Keratinocyte (primary cell): ENCODE data around the gene IRF1. TPM values are rescaled to one million over a fixed set of nuclear protein-coding genes. Genes with fewer than 3 reads are reported as not detected.

Source experiments
- DNase-seq: peaks from one replicate; pipeline ENCODE4 v3.0.0-alpha.2; 2011; ENCODE audit warnings: low read depth, missing footprints, low spot score
- FAIRE-seq: peaks from 2 replicates; lab custom pipeline; 2011; peaks lifted over from hg19 to GRCh38; lab: Jason Lieb, UNC
- H2AFZ ChIP-seq: 2 replicates; pipeline ENCODE4 v1.6.0; 2012; ENCODE audit warnings: low read length, control low read depth, inconsistent platforms; ENCODE audit not compliant: control insufficient read depth
- H3K27ac ChIP-seq: 2 replicates; pipeline ENCODE4 v1.5.1; 2011; ENCODE audit warnings: low read length; ENCODE audit not compliant: control insufficient read depth, insufficient read depth
- H3K27me3 ChIP-seq: 3 replicates; pipeline ENCODE4 v1.6.0; 2011; ENCODE audit warnings: low read length; ENCODE audit not compliant: control insufficient read depth, insufficient read depth; ENCODE audit errors: extremely low read depth
- H3K36me3 ChIP-seq, 2 experiments: 2 replicates in 1 of 2; 3 replicates in 1 of 2; pipeline ENCODE4 v1.5.1; 2011; ENCODE audit warnings: low read length in 2 of 2, mild to moderate bottlenecking in 1 of 2; ENCODE audit not compliant: control insufficient read depth in 2 of 2, insufficient read depth in 2 of 2; ENCODE audit errors: extremely low read depth in 1 of 2
- H3K4me1 ChIP-seq: 3 replicates; pipeline ENCODE4 v1.5.1; 2011; ENCODE audit warnings: low read length; ENCODE audit not compliant: control insufficient read depth, insufficient read depth; ENCODE audit errors: extremely low read depth
- H3K4me2 ChIP-seq: 3 replicates; pipeline ENCODE4 v1.6.0; 2011; ENCODE audit warnings: low read depth, low read length; ENCODE audit not compliant: control insufficient read depth, insufficient read depth; ENCODE audit errors: extremely low read depth
- H3K4me3 ChIP-seq, 3 experiments: fragments of 200-600 bp in 1 of 3; sonication (generic) in 1 of 3; 2 replicates in 2 of 3; 3 replicates in 1 of 3; pipeline ENCODE4 v1.5.1; 2011 to 2016; ENCODE audit warnings: low read length in 3 of 3, mild to moderate bottlenecking in 3 of 3, control low read depth in 2 of 3, inconsistent platforms in 1 of 3, low read depth in 1 of 3, mixed read lengths in 1 of 3, mixed run types in 1 of 3, moderate library complexity in 1 of 3; ENCODE audit not compliant: control insufficient read depth in 2 of 3, insufficient read depth in 2 of 3; ENCODE audit errors: extremely low read depth in 1 of 3
- H3K79me2 ChIP-seq: 2 replicates; pipeline ENCODE4 v1.6.0; 2012; ENCODE audit warnings: low read length; ENCODE audit not compliant: control insufficient read depth, insufficient read depth
- H3K9ac ChIP-seq: 3 replicates; pipeline ENCODE4 v1.6.0; 2011; ENCODE audit warnings: low read length; ENCODE audit not compliant: control insufficient read depth, insufficient read depth; ENCODE audit errors: extremely low read depth
- H3K9me1 ChIP-seq: 3 replicates; pipeline ENCODE4 v1.6.0; 2011; ENCODE audit warnings: low read length; ENCODE audit not compliant: control insufficient read depth, insufficient read depth; ENCODE audit errors: extremely low read depth
- H3K9me3 ChIP-seq: 2 replicates; pipeline ENCODE4 v1.5.1; 2012; ENCODE audit warnings: low read depth, low read length; ENCODE audit not compliant: control insufficient read depth
- H4K20me1 ChIP-seq: 3 replicates; pipeline ENCODE4 v1.6.0; 2011; ENCODE audit warnings: low read length; ENCODE audit not compliant: control insufficient read depth, insufficient read depth; ENCODE audit errors: extremely low read depth
- EZH2 ChIP-seq: IDR thresholded peaks from one replicate; pipeline ENCODE4 v1.6.1; 2012; ENCODE audit warnings: inconsistent platforms, mild to moderate bottlenecking, low read length, moderate library complexity
- dilution Hi-C: fragments of 300-500 bp; cut with MboI; formaldehyde crosslinking; loops from one replicate; pipeline ENCODE4 v1.7.0; 2020; ENCODE audit warnings: low sequenced_read_pairs; ENCODE audit not compliant: extremely low pct_ligation_motif_present
- polyA plus RNA-seq, 5 experiments: library from polyadenylated mRNA; depleted of rRNA in 3 of 5; stranded (reverse) in 3 of 5; stranded (forward) in 1 of 5; unstranded in 1 of 5; fragments of >200 nt; gene quantifications; 1 replicate in 1 of 5; 2 replicates in 3 of 5; 3 replicates in 1 of 5; pipeline versions ENCODE4 v1.2.1 to v1.2.3, GENCODE V29; 2011 to 2012; ENCODE audit warnings: missing spikeins in 2 of 5, low read depth in 1 of 5, low replicate concordance in 1 of 5
- TF ChIP-seq, protein P1 (sequence below), 3 experiments: IDR thresholded peaks in 1 of 3; conservative IDR thresholded peaks in 1 of 3; optimal IDR thresholded peaks in 1 of 3; 2 replicates in 2 of 3; 3 replicates in 1 of 3; pipeline versions ENCODE3 to v1.5.1; 2011; ENCODE audit warnings: low read length in 3 of 3, mild to moderate bottlenecking in 3 of 3, moderate library complexity in 2 of 3, control low read depth in 1 of 3, inconsistent platforms in 1 of 3; ENCODE audit not compliant: insufficient read depth in 2 of 3; ENCODE audit errors: extremely low read depth in 1 of 3

IRF1 gene
- polyA plus RNA-seq, 1 donor (not counting 4 experiments of a cell fraction or from before 2014, with no cell fraction given) = 6.2 TPM

DNA sequence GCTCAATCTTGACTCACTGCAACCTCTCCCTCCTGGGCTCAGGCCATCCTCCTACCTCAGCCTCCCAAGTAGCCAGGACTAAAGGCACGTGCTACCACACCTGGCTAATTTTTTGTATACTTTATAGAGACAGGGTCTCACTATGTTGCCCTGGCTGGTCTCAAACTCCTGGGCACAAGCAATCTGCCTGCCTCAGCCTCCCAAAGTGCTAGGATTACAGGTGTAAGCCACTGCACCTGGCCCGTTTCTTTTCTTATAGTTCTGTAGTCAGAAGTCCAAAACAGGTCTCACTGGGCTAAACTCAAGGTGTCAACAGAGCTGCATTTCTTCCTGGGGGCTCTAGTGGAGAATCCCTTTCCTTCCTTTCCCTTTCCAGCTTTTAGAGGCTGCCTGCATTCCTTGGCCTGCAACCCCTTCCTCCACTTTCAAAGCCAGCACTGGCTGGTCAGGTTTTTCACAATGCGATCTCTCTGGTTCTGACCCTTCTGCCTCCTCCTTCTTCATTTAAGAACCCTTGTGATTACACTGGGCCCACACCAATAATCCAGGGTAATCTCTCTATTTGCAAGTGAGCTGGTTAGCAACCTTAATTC is 16.3 kb downstream of the IRF1 start:
- Histone ChIP-seq H3K9ac (no peak overlapping the region), H3K4me1 (peaks cover 16% of the 10 kb centered on the region), H3K9me3 (no peaks in the 10 kb centered on the region), H2AFZ (no peak overlapping the region), H3K27me3 (no peaks in the 10 kb centered on the region), H3K27ac (no peak overlapping the region), H3K36me3 (no peaks in the 10 kb centered on the region), H3K4me2 (no peak overlapping the region), H4K20me1 (no peaks in the 10 kb centered on the region), H3K79me2 (no peaks in the 10 kb centered on the region), H3K9me1 (no peaks in the 10 kb centered on the region), H3K4me3 (no peak overlapping the region)
- no peak for TF ChIP-seq EZH2
- TF ChIP-seq, protein P1, sequence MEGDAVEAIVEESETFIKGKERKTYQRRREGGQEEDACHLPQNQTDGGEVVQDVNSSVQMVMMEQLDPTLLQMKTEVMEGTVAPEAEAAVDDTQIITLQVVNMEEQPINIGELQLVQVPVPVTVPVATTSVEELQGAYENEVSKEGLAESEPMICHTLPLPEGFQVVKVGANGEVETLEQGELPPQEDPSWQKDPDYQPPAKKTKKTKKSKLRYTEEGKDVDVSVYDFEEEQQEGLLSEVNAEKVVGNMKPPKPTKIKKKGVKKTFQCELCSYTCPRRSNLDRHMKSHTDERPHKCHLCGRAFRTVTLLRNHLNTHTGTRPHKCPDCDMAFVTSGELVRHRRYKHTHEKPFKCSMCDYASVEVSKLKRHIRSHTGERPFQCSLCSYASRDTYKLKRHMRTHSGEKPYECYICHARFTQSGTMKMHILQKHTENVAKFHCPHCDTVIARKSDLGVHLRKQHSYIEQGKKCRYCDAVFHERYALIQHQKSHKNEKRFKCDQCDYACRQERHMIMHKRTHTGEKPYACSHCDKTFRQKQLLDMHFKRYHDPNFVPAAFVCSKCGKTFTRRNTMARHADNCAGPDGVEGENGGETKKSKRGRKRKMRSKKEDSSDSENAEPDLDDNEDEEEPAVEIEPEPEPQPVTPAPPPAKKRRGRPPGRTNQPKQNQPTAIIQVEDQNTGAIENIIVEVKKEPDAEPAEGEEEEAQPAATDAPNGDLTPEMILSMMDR (optimal IDR thresholded peaks at IDR 0.05 in 1 of 3, IDR thresholded peaks at IDR 0.05 in 1 of 3, conservative IDR thresholded peaks at IDR 0.05 in 1 of 3; ENCODE audit: extremely low read depth in 1 of 3, insufficient read depth in 2 of 3, low read length in 3 of 3) = no peak
- dilution Hi-C loops = no loop called here
- DNase-seq (no peak), FAIRE-seq (no peak)

DNA sequence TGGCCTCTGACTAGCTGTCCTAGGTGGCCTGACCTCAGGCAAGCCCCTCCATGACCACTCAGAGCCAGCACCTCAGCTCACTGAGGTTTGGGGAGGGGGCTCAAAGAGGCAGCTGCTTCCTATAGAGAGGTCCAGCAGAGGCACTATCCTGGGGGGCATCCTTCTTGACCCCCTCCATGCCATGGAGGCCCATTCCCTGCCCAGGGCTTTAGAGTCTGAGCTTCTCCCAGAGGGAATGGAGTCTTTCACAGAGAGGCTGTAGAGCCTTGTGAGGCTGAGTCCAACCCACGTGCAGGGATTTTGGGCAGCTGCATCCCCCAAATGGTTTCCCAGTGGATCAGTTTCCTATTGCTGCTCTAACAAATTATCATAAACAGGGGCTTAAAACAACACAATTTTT is 16.9 kb downstream of the IRF1 start:
- dilution Hi-C loops = no loop called here
- Histone ChIP-seq H4K20me1 (no peaks in the 10 kb centered on the region), H3K9me3 (no peaks in the 10 kb centered on the region), H3K9me1 (no peaks in the 10 kb centered on the region), H3K4me3 (no peak overlapping the region), H3K27me3 (no peaks in the 10 kb centered on the region), H3K36me3 (no peaks in the 10 kb centered on the region), H3K79me2 (no peaks in the 10 kb centered on the region), H2AFZ (no peak overlapping the region), H3K4me1 (peaks cover 19% of the 10 kb centered on the region), H3K9ac (no peak overlapping the region), H3K27ac (no peak overlapping the region), H3K4me2 (no peak overlapping the region)
- FAIRE-seq (no peak), DNase-seq (no peak)
- no peak for TF ChIP-seq EZH2
- TF ChIP-seq, protein P1 (optimal IDR thresholded peaks at IDR 0.05 in 1 of 3, IDR thresholded peaks at IDR 0.05 in 1 of 3, conservative IDR thresholded peaks at IDR 0.05 in 1 of 3; ENCODE audit: extremely low read depth in 1 of 3, insufficient read depth in 2 of 3, low read length in 3 of 3) = no peak
